ENCODE data around the gene DARS1.

DNA sequence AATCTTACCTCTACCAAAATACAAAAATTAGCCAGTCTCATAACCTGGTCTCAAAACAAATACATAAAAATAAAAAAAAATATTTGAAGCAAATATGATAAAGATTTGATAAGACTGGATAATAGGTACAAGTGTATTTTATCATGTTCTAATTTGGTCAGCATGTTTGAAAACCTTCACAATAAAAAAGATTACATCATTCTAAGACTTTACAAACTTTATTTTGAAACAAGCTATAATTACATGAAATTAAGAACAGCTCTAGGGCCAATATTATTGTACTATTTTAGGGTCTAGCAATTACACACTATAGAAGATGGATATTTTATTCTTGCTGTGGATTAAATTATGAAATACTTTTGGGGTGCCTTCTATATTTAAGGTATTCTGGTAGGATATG lies 79.7 kb downstream of the DARS1 start:
- TF ChIP-seq, protein P1, sequence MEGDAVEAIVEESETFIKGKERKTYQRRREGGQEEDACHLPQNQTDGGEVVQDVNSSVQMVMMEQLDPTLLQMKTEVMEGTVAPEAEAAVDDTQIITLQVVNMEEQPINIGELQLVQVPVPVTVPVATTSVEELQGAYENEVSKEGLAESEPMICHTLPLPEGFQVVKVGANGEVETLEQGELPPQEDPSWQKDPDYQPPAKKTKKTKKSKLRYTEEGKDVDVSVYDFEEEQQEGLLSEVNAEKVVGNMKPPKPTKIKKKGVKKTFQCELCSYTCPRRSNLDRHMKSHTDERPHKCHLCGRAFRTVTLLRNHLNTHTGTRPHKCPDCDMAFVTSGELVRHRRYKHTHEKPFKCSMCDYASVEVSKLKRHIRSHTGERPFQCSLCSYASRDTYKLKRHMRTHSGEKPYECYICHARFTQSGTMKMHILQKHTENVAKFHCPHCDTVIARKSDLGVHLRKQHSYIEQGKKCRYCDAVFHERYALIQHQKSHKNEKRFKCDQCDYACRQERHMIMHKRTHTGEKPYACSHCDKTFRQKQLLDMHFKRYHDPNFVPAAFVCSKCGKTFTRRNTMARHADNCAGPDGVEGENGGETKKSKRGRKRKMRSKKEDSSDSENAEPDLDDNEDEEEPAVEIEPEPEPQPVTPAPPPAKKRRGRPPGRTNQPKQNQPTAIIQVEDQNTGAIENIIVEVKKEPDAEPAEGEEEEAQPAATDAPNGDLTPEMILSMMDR (IDR thresholded peaks at IDR 0.05), result no peak
- no peak for TF ChIP-seq POLR2A (IDR thresholded peaks at IDR 0.05)

All from right lobe of liver (tissue), 4 donors.